Small intestine (tissue), 7 donors: ENCODE measurements around the gene PUS3. TPM values are rescaled to one million over a fixed set of nuclear protein-coding genes. Genes with fewer than 3 reads are reported as not detected.

ENCODE experiments used
- DNase-seq, 2 donors: peaks; one replicate each; pipeline versions ENCODE4 v3.0.0 to v3.0.0-alpha.2; 2013
- FAIRE-seq: peaks from 2 replicates; lab custom pipeline; 2012; peaks lifted over from hg19 to GRCh38; lab: Jason Lieb, UNC
- H3K27ac ChIP-seq, 3 donors: one replicate each; pipeline ENCODE4 v1.5.1; 2013; ENCODE audit warnings: low read length in 2 of 3, mild to moderate bottlenecking in 2 of 3, control low read depth in 1 of 3, inconsistent platforms in 1 of 3, low read depth in 1 of 3, moderate library complexity in 1 of 3
- H3K27me3 ChIP-seq, 3 donors: one replicate each; pipeline ENCODE4 v1.6.1; 2013; ENCODE audit warnings: low read length in 3 of 3, inconsistent platforms in 1 of 3; ENCODE audit not compliant: control insufficient read depth in 3 of 3, insufficient read depth in 3 of 3
- H3K36me3 ChIP-seq, 3 donors: one replicate each; pipeline ENCODE4 v1.6.1; 2013; ENCODE audit warnings: low read length in 3 of 3, inconsistent platforms in 1 of 3, low read depth in 1 of 3, mild to moderate bottlenecking in 1 of 3, moderate library complexity in 1 of 3; ENCODE audit not compliant: control insufficient read depth in 3 of 3, insufficient read depth in 2 of 3
- H3K4me1 ChIP-seq, 3 donors: one replicate each; pipeline ENCODE4 v1.6.1; 2013; ENCODE audit warnings: low read length in 2 of 3, inconsistent platforms in 1 of 3, low read depth in 1 of 3, mild to moderate bottlenecking in 1 of 3, moderate library complexity in 1 of 3; ENCODE audit not compliant: control insufficient read depth in 3 of 3, insufficient read depth in 2 of 3
- H3K4me3 ChIP-seq, 3 donors: one replicate each; pipeline ENCODE4 v1.5.1; 2013; ENCODE audit warnings: low read length in 3 of 3, control low read depth in 1 of 3, inconsistent platforms in 1 of 3, low read depth in 1 of 3, mild to moderate bottlenecking in 1 of 3, moderate library complexity in 1 of 3
- H3K9me3 ChIP-seq, 2 donors: one replicate each; pipeline ENCODE4 v1.6.1; 2013; ENCODE audit warnings: low read depth in 1 of 2, low read length in 1 of 2; ENCODE audit not compliant: control insufficient read depth in 2 of 2, insufficient read depth in 1 of 2
- polyA plus RNA-seq, 4 donors: library from polyadenylated mRNA; stranded (reverse) in 3 of 4; unstranded in 1 of 4; fragments of 200-250 nt in 3 of 4; fragments of 120-200 nt in 1 of 4; gene quantifications; one replicate each; pipeline versions ENCODE4 v1.2.1 to v1.2.3, GENCODE V29; 2013
- donor health status: healthy with polysubstance abuse.
- donor health status: control.
- donor health status: control.
- donor health status: Bipolar disorder and iron deficiency.
- donor health status: healthy.

Gene PUS3
- polyA plus RNA-seq, 4 donors, result 10.3 to 12.7 (median 11.9) TPM

DNA sequence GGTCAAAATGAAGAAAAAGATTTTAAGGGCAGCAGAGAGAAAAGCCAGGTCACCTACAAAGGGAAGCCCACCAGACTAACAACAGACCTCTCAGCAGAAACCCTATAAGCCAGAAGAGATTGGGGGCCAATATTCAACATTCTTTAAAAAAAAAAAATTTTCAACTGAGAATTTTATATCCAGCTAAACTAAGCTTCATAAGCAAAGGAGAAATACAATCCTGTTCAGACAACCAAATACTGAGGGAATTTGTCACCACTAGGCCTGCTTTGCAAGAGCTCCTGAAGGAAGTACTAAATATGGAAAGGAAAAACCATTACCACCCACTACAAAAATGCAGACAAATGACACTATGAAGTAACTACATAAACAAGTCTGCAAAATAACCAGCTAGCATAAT, 56.8 kb downstream of the PUS3 start:
- peaks cover 0 to 21% of the 10 kb centered on the region in 2 donors for H3K9me3 ChIP-seq
- no peaks in the 10 kb centered on the region for H3K36me3 ChIP-seq
- FAIRE-seq (no peak), DNase-seq (no peak)
- no peaks in the 10 kb centered on the region for H3K27me3 ChIP-seq
- H3K4me1 ChIP-seq, result no peaks in the 10 kb centered on the region
- no peak overlapping the region for H3K4me3 ChIP-seq
- no peak overlapping the region for H3K27ac ChIP-seq

Other genes starting within 250 kb of the PUS3 start
- under 1 TPM in 2 of 4 donors, not detected in 2; 0.07 to 0.19 TPM for gene ACRV1, start 222.4 kb downstream of the PUS3 start, polyA plus RNA-seq
- gene PATE1, start 156.9 kb downstream of the PUS3 start, polyA plus RNA-seq, result not detected
- gene PATE2, start 124.4 kb downstream of the PUS3 start, polyA plus RNA-seq, result not detected
- not detected for gene PATE3, start 115.1 kb downstream of the PUS3 start, polyA plus RNA-seq
- under 1 TPM in 1 of 4 donors, not detected in 3; 0.03 TPM for gene PATE4, start 69.9 kb downstream of the PUS3 start, polyA plus RNA-seq
- 1 to 10 TPM; 4.3 to 7.4 (median 5.5) TPM for gene HYLS1, start 15.5 kb downstream of the PUS3 start, polyA plus RNA-seq
- under 1 TPM in 3 of 4 donors, not detected in 1; 0.47 to 0.81 (median 0.63) TPM for gene DDX25, start 1.3 kb upstream of the PUS3 start, polyA plus RNA-seq
- gene VSIG10L2, start 42.8 kb upstream of the PUS3 start, polyA plus RNA-seq, result under 1 TPM in 2 of 4 donors, not detected in 2; 0.01 to 0.10 TPM
- gene CDON, start 159.7 kb upstream of the PUS3 start, polyA plus RNA-seq, result 1 to 10 TPM in 2 of 4 donors, not detected in 2; 1.7 to 9.0 TPM